NOMO-1 (cell line): ENCODE data around the gene NOL4L.

Experiments
- DNase-seq, 2 experiments: peaks; one replicate each; lab custom pipeline; 2025; ENCODE audit not compliant: unreplicated experiment in 2 of 2; lab: John Stamatoyannopoulos, UW

NOL4L gene

DNA sequence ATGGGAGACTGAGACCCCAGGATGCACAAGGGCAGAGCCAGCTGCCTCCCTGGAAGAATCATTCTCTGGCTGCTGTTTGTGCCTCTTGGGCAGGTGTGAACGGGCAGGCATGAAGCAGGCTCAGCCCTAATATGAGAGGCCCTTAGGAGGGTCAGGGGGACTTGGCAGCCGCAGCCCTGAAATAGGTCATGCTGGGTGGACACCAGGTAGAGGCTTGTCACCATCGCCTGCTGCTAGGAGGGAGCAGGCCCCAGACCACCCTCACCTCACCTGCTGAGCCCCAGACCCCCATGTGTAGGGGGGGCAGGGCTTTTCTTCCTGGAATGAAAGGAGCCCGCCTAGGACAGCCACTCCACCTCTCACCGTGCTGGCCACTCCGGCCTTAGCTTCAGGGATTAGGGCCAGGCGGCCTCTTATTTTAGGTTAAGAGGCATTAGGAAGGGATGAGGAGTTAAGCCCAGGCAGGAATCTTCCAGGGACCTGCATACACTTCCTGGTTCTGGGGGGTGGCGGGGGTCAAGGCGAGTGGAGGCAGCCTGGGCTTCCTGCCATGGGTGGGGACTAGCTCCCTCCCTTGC, 134.6 kb downstream of the NOL4L start:
- no peak for DNase-seq

- DNase-seq = no peak
These were observed 135.2 kb downstream of the NOL4L start for GRCh38 chr20:32449890-32450401.

DNA sequence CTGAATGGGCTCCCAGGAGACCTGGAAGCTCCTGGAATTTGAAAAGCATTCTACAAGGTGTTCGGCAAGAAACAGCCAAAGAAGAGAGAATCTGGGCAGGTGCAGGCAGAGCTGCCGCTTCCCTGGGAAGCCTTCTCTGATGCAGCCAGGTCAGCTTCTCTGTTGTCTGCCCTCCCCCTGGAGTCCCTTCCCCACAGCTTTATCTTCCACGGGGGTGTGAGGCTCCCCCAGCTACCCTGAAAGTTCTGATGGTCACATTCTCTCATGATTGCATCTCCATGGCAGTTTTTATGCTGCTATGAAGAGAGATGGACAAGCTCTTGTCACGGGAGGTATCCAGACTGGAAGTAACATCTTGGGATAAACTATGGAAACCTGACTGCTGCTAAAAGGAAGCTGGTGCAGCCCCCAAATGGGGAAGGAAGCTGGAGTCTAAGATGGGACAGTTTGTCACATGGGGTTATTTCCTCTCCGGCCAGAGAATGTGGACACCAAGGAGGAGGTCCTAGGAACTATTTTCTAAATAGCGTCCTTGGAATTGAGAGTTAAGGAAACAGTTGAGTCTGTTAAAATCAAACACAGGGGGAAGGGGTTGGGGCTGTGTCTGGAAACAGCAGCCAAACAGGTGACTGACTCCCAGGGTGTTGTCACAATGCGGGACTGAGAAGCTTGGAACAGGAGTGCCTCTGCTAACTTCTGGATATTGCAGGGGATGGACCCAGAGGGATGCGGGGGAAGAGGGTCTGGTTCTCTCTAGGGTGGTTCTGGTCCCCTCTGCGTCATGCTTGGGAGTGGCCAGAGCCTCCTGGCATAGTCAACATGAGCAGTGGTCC, 135.9 kb downstream of the NOL4L start:
- no peak for DNase-seq

- DNase-seq = no peak
These were observed 136.7 kb downstream of the NOL4L start for GRCh38 chr20:32448306-32449056.

DNA sequence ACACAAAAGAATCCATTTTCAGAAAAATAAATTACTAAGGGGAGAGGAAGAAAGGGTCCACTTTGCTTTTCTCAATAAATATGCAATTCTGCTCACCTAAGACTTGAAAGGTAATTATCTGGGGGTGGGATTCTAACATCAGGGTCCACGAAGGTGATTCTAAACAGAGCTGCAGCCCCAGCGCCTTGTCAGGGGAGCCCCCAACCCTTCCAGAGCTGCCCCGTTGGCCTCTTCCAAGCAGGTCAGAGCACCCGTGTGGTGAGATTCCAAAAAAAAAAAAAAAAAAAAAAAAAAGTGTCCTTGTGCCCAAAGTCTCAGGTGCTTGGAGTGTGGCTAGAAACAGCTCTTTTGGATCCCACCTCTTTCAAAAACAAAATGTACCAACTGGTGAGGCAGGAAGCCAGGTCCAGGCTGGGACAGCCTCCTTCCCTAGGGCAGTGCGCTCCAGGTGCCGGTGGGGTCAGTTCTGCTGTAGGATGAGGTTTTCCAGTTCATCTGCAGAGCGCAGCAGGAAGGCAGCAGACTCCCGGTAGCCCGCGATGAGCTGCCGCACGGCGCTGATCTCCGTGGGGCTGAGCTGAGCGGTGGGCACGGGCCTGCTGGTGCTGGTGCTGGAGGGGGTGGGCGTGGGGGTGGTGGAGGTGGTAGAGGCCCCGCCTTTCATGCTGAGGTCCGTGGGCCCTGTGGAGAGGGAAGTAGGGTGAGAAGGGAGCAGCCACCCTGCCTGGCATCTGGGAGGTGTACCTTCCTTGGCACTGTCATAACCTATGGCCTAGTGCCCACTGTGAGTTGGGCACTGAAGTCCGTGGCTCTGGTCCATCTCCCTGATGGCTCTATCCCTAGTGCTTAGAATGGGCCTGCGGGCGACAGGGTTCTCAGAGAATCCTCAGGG, 137.8 kb downstream of the NOL4L start:
- DNase-seq = no peak

- DNase-seq = no peak
These were observed 138.6 kb downstream of the NOL4L start for GRCh38 chr20:32446301-32447100.

GRCh38 chr20:32445539-32446273, 139.4 kb downstream of the NOL4L start:
- peak; percentile 33 to 60 for DNase-seq

GRCh38 chr20:32444474-32445220, 140.5 kb downstream of the NOL4L start:
- no peak for DNase-seq

DNA sequence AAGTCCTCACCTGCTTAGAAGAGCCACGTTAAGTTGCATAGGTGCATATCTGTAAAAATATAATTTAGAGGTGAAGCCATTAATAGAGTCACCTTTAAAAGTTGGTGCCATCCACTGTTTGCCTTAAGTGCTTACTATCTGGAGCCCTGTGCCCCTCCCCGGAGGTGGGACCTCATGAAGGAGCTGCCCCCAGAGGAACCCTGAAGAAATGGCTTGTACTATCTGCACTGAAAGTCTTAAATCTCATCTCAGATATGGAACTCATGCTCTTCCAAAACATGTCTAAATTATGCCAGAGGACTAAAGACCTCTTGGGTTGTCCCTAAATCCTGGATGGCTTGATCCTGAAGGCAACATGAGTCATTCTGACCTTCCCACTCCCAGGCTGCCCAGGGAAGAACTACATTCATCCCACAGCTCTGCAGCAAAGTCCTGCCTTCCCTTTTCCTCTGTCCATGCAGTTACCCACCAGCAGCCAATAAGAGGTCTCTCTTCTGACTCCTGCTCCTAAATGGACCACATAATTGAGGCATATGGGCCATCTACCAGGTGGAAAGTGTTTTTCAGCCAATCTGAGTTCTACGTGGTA, 141.7 kb downstream of the NOL4L start:
- DNase-seq = no peak

GRCh38 chr20:32442630-32443373, 142.3 kb downstream of the NOL4L start:
- no peak for DNase-seq

DNA sequence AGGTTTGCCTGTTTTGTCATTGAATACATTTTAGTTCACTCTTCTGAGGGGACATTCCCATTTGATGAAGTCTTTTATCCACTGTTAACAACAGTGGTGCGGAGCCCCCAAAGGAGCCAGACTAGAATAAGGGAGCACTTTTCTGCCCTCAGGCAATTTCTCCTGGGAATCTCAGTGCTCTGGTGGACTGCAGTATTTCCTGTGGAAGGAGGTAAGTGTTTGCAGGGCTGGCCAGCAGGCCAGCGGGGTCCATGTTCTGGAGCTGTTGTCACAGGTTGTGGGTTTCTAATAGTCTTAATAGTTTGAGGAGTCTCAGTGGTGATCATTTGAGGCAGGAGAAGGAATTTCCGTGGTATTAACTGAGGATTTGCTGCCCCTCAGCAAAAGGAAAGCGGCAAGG, 143.5 kb downstream of the NOL4L start:
- no peak for DNase-seq

DNA sequence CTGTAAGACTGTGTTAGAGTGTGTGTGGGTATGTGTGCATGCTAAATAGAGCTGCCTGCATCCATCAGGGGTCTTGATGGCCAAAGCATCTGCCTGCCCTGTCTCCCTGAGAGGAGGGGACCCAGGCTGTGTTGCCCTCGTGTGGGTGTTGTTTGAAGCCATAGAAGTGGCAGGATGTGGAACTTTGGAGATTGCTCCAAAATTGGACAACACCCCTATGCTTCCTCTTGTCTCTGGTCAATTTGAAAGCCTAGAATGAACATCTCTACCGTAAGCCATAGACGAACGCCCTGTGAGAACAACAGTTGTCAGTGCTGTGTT, 144.4 kb downstream of the NOL4L start:
- no peak for DNase-seq

DNA sequence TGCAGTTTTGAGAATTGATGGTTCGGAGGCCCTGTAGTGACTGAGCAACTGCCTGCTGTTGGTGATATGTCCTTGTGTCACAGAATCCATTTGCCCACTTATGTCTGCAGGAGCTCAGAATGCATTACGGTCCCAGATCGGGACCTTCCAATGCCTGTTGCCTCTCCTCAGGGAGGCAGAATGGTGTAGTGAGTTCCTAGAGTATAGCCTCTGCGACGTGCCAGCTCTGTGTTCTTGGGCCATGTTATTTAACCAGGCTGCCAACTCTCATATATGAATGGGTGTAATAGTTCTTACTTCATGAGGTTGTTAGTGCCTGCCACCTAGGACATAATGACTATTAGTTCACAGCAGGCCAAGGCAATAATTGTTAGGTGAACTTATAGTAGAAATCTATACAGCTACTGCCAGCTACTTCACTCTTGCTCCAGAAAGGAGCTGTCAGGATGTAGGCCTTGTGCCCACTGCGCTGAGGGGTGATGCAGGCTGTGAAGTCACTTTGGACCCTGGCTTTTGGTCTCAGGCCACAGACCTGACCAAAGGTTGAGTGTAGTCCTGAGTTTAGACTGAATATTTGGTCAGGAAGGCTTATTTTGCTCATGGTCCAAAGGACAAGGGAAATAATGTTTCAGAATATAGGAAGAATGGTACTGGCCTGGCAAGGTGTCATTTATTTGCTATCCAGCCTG, 144.9 kb downstream of the NOL4L start:
- DNase-seq = no peak

- DNase-seq = no peak
These were observed 145.9 kb downstream of the NOL4L start for GRCh38 chr20:32439132-32439829.

DNA sequence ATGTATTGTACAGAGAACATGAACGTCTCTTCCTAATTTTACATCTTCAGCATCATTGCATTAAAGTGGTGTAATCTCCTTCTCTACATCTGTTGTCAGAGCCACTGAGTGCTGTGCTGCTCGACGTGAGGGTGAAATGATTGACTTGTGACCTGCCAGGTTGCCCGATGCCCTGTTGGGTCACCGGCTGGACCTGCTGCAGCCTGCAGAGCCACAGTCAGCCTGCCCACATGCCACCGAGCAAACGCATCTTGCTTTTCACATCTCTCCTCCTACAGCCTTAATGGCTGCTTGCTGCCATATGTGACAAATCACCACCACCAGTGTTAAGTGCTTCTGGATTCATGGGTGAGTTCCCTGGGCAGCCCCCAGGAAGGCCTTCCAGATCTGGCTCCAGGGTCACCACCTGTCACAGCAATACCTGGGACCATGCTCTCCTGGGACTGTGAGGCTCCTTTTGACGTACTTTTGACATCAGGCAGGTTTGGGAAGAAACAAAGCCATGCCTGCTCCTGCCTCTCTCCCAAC, 146.7 kb downstream of the NOL4L start:
- DNase-seq = no peak
